ENCODE measurements around the gene SPATA31C1. TPM values are rescaled to one million over a fixed set of nuclear protein-coding genes. Genes with fewer than 3 reads are reported as not detected.
"Not testable (repeated sequence)": the region's sequence is repeated elsewhere in the genome, so short reads cannot be mapped to it uniquely, and the experiment has no call there.

The SPATA31C1 gene
- total RNA-seq, 2 donors from 2014 or later: not detected

- intact Hi-C loops (cut with DNase I): no loop called here
- ATAC-seq (no peak), DNase-seq (no peak)
- Histone ChIP-seq H3K4me1 (no peaks in the 10 kb centered on the region), H3K27ac (no peak overlapping the region), H3K27me3 (no peaks in the 10 kb centered on the region), H3K9me3 (no peaks in the 10 kb centered on the region), H3K36me3 (replicated peaks in 1 of 2; ENCODE audit: insufficient read depth in 1 of 2, low read depth in 2 of 2) (no peaks in the 10 kb centered on the region), H3K4me3 (no peak overlapping the region)
- WGBS, 2 donors: 69 to 79% methylated on average over 4 of the region's 4 CpGs
- no peak for TF ChIP-seq POLR2A (IDR thresholded peaks at IDR 0.05)
- TF ChIP-seq CTCF (IDR thresholded peaks at IDR 0.05): no peak
Measured at GRCh38 chr9:87894998-87895625, 22.6 kb upstream of the SPATA31C1 start.

- H3K9me3 ChIP-seq: no peaks in the 10 kb centered on the region
- H3K4me1 ChIP-seq: no peaks in the 10 kb centered on the region
- DNase-seq (no peak), ATAC-seq (no peak)
- no peaks in the 10 kb centered on the region for H3K27me3 ChIP-seq
- TF ChIP-seq POLR2A (IDR thresholded peaks at IDR 0.05) (no peak), CTCF (IDR thresholded peaks at IDR 0.05) (no peak)
- no peak overlapping the region for H3K4me3 ChIP-seq
- no peaks in the 10 kb centered on the region for H3K36me3 ChIP-seq (replicated peaks in 1 of 2; ENCODE audit: insufficient read depth in 1 of 2, low read depth in 2 of 2)
- H3K27ac ChIP-seq: no peak overlapping the region
- intact Hi-C loops (cut with DNase I): no loop called here
Measured at GRCh38 chr9:87896891-87897290, 20.9 kb upstream of the SPATA31C1 start.

DNA sequence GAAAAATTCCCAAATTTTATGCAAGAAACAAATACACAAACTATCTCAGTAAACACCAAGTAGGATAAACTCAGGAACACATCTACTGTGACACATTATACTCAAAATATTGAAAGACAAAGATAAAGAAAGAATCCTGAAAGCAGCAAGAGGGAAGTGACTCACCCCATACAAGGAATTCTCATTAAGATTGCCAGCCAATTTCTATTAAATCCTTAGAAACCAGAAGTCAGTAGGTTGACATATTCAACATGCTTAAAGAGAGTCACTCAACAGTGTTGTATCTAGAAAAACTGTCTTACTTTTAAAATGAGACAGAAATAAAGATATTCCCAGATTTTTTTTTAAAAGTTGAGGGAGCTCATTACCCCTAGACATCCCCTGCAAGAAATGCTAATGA is 19.6 kb upstream of the SPATA31C1 start:
- ATAC-seq: no peak
- Histone ChIP-seq H3K27me3 (no peaks in the 10 kb centered on the region), H3K27ac (no peak overlapping the region), H3K9me3 (no peaks in the 10 kb centered on the region), H3K4me1 (no peaks in the 10 kb centered on the region), H3K36me3 (replicated peaks in 1 of 2; ENCODE audit: insufficient read depth in 1 of 2, low read depth in 2 of 2) (no peaks in the 10 kb centered on the region), H3K4me3 (no peak overlapping the region)
- no peak for DNase-seq
- intact Hi-C loops (cut with DNase I): no loop called here
- TF ChIP-seq CTCF (IDR thresholded peaks at IDR 0.05): no peak
- TF ChIP-seq POLR2A (IDR thresholded peaks at IDR 0.05): no peak

GRCh38 chr9:87902371-87902770 is 15.4 kb upstream of the SPATA31C1 start:
- H3K9me3 ChIP-seq; H3K27me3 ChIP-seq; ATAC-seq; H3K27ac ChIP-seq; H3K4me3 ChIP-seq; DNase-seq; H3K36me3 ChIP-seq (replicated peaks in 1 of 2; ENCODE audit: insufficient read depth in 1 of 2, low read depth in 2 of 2); H3K4me1 ChIP-seq; intact Hi-C loops (cut with DNase I): not testable (repeated sequence)
- 70 to 89% methylated on average over 3 to 11 of the region's 11 CpGs for WGBS, 2 donors

GRCh38 chr9:87909310-87910041 is 8.3 kb upstream of the SPATA31C1 start:
- DNase-seq (peak; percentile 93 to 96 (median 95)), ATAC-seq (peak; percentile 100)
- intact Hi-C loops (cut with DNase I): no loop called here
- Histone ChIP-seq H3K27me3 (no peaks in the 10 kb centered on the region), H3K4me1 (peaks cover 8% of the 10 kb centered on the region), H3K9me3 (no peaks in the 10 kb centered on the region), H3K27ac (no peak overlapping the region), H3K4me3 (no peak overlapping the region), H3K36me3 (replicated peaks in 1 of 2; ENCODE audit: insufficient read depth in 1 of 2, low read depth in 2 of 2) (no peaks in the 10 kb centered on the region)
- TF ChIP-seq POLR2A (IDR thresholded peaks at IDR 0.05) (no peak), CTCF (IDR thresholded peaks at IDR 0.05) (peak in 6 of 7 experiments; percentile 28 to 69 (median 62))
- WGBS, 2 donors: 53 to 65% methylated on average over 19 to 20 of the region's 20 CpGs

All from body of pancreas (tissue), 4 donors.